ENCODE data around the gene PODNL1. TPM values are rescaled to one million over a fixed set of nuclear protein-coding genes. Genes with fewer than 3 reads are reported as not detected.
"Not testable (repeated sequence)": the region's sequence is repeated elsewhere in the genome, so short reads cannot be mapped to it uniquely, and the experiment has no call there.

Gene PODNL1
- total and polyA plus RNA-seq, 7 donors = 0.07 to 1.3 (median 0.36) TPM

- Histone ChIP-seq H3K9me3 (no peaks in the 10 kb centered on the region), H3K36me3 (ENCODE audit: insufficient read depth in 1 of 2, low read depth in 1 of 2) (peaks cover 0 to 90% of the 10 kb centered on the region in 2 donors)
Observed at GRCh38 chr19:13923194-13923987, 14.8 kb downstream of the PODNL1 start.

GRCh38 chr19:13922118-13922517 is 16.1 kb downstream of the PODNL1 start:
- peaks cover 0 to 90% of the 10 kb centered on the region in 2 donors for H3K36me3 ChIP-seq (ENCODE audit: insufficient read depth in 1 of 2, low read depth in 1 of 2)
- H3K27me3 ChIP-seq (ENCODE audit: insufficient read depth in 3 of 3, low read length in 2 of 3); H3K4me1 ChIP-seq; H3K27ac ChIP-seq; ATAC-seq; H3K9me3 ChIP-seq; H3K4me3 ChIP-seq; intact Hi-C loops (cut with DNase I); DNase-seq: not testable (repeated sequence)
- WGBS, 3 donors = 95 to 97% (median 97%) methylated on average over 6 of the region's 6 CpGs

More at GRCh38 chr19:13923194-13923987, 14.8 kb downstream of the PODNL1 start:
- no peak overlapping the region for H3K27ac ChIP-seq
- no peak overlapping the region for H3K4me3 ChIP-seq
- no peaks in the 10 kb centered on the region for H3K4me1 ChIP-seq
- 93 to 96% (median 95%) methylated on average over 28 of the region's 28 CpGs for WGBS, 3 donors
- no peaks in the 10 kb centered on the region for H3K27me3 ChIP-seq (ENCODE audit: insufficient read depth in 3 of 3, low read length in 2 of 3)
- intact Hi-C loops (cut with DNase I) = no loop called here
- no peak for TF ChIP-seq CTCF (IDR thresholded peaks at IDR 0.05)
- ATAC-seq (no peak), DNase-seq (no peak)

GRCh38 chr19:13920940-13921747 is 17.1 kb downstream of the PODNL1 start:
- TF ChIP-seq CTCF (IDR thresholded peaks at IDR 0.05) = no peak
- no peaks in the 10 kb centered on the region for H3K9me3 ChIP-seq
- 82 to 90% (median 89%) methylated on average over 2 of the region's 2 CpGs for WGBS, 3 donors
- peaks cover 0 to 90% of the 10 kb centered on the region in 2 donors for H3K36me3 ChIP-seq (ENCODE audit: insufficient read depth in 1 of 2, low read depth in 1 of 2)
- H3K27ac ChIP-seq = no peak overlapping the region
- ATAC-seq (peak in 3 of 4 donors; percentile 69 to 81 (median 75)), DNase-seq (no peak)
- H3K4me1 ChIP-seq = no peaks in the 10 kb centered on the region
- no peak overlapping the region for H3K4me3 ChIP-seq
- no peaks in the 10 kb centered on the region for H3K27me3 ChIP-seq (ENCODE audit: insufficient read depth in 3 of 3, low read length in 2 of 3)
- intact Hi-C loops (cut with DNase I) = no loop called here

- intact Hi-C loops (cut with DNase I) = no loop called here
Observed at GRCh38 chr19:13920524-13920923, 17.7 kb downstream of the PODNL1 start.

More at GRCh38 chr19:13920524-13920923, 17.7 kb downstream of the PODNL1 start:
- 96 to 100% (median 98%) methylated on average over 11 of the region's 11 CpGs for WGBS, 3 donors
- Histone ChIP-seq H3K27ac (no peak overlapping the region), H3K4me1 (no peaks in the 10 kb centered on the region), H3K9me3 (no peaks in the 10 kb centered on the region), H3K4me3 (no peak overlapping the region), H3K27me3 (ENCODE audit: insufficient read depth in 3 of 3, low read length in 2 of 3) (no peaks in the 10 kb centered on the region), H3K36me3 (ENCODE audit: insufficient read depth in 1 of 2, low read depth in 1 of 2) (peaks cover 0 to 92% of the 10 kb centered on the region in 2 donors)
- ATAC-seq (no peak), DNase-seq (no peak)
- no peak for TF ChIP-seq CTCF (IDR thresholded peaks at IDR 0.05)

Measured in psoas muscle (tissue), 8 donors.